Smooth muscle cell of the brain vasculature (primary cell): ENCODE results near the gene RPL3.

Source experiments
- DNase-seq: peaks from one replicate; pipeline ENCODE4 v3.0.0-alpha.2; 2012; ENCODE audit warnings: low read depth, low spot score

Gene RPL3

DNA sequence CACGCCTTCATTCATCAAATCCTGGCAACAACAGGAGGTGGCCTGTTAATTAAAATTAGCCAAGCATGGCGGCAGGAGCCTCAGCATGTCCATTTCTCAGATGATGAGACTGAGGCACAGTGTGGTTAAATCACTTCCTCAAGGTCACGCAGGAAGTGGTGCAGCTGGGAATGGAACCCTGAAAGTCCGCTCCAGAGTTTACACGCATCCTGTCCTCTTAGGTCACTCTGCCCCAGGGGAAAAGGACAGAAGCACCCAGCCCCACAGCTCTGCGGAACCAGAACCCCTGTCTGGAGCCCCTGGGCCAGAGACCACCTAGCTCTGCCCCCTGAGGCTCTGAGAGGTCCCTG, 19.6 kb downstream of the RPL3 start:
- no peak for DNase-seq

- no peak for DNase-seq
These were observed 21.0 kb downstream of the RPL3 start for GRCh38 chr22:39298241-39298987.

DNA sequence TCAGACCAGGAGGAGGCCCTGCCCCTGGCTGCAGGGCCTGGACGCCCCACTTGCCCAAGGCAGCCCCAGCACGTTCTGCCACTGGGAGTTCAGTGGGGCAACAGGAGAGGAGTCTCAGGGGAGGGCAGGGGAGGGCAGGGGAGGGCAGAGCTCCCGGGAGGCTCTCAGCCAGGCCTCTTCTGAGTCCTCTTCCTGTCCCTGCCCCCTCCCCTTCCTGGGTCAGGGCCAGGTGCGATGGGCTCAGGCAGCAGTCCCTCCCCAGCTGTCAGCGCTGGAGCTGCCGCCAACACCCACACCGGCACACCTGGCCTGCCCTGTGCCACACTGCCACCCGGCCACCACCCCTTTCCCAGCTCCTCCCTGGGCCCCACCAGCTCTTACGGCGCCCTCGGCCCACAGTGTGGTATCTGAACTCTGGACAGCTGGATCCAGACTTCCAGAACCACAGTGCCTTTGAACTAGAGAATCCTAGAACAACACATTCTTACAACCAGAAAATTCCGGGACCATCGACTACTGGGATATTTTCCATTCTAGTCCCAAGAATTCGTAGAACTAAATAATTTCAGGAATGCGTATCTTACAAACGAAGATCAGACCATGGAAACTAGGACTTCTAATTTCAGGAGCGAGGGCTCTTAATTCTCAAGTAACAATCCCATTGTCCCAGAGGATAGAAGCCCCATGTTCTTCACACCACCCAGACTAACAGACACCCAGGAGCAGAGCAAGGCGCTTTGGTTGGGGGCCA, 21.8 kb downstream of the RPL3 start:
- DNase-seq = no peak

GRCh38 chr22:39296981-39297489, 22.4 kb downstream of the RPL3 start:
- no peak for DNase-seq

GRCh38 chr22:39296535-39296934, 22.9 kb downstream of the RPL3 start:
- DNase-seq = no peak

DNA sequence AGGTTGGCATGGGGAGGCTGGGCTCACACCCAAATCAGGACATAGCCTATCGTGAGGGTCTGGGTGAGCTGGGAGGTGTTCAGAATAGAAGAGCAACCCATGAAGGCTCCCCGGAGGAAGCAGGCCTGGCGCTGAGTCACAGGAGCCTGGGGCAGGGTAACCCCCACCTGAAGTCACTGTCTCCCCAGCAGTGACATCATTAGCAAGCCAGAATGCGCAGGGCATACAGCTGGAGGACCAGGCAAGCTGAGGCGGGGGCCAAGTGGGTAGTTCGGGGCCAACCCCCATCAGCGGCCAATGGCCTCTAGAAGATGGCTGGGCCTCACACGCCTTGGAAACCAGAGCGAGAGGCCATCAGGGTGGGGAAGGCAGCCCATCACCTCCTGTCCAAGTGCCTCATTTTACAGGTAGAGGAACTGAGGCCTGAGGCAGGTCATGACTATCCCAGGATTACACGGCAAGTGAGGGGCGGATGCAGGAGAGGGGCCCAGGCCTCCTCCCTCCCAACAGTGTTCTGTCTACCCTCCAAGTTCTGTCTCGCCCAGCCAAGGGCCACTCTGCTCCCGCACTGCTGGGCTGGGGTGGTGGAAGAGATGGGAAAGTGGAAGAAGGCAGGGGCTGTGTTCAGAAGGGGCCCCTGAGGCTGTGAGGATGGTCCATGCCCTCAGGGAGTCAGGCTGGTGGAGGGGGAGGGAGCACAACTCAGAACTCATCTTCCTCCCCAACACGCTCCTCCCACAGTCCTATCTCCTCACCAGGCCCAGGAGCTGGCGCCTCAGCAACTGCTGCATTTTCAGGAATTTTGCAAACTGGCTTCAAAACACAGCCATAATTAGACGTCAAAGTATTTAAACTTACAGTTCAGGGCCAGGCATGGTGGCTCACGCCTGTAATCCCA, 24.6 kb downstream of the RPL3 start:
- no peak for DNase-seq

GRCh38 chr22:39293766-39294368, 25.6 kb downstream of the RPL3 start:
- DNase-seq = no peak

GRCh38 chr22:39292561-39293074, 26.8 kb downstream of the RPL3 start:
- DNase-seq = peak; percentile 88

- DNase-seq = no peak
These were observed 27.4 kb downstream of the RPL3 start for GRCh38 chr22:39292031-39292462.

GRCh38 chr22:39291523-39291922, 27.9 kb downstream of the RPL3 start:
- DNase-seq = no peak

GRCh38 chr22:39290724-39291161, 28.7 kb downstream of the RPL3 start:
- DNase-seq = no peak

GRCh38 chr22:39289975-39290720, 29.3 kb downstream of the RPL3 start:
- no peak for DNase-seq

GRCh38 chr22:39289533-39289932, 29.9 kb downstream of the RPL3 start:
- no peak for DNase-seq

- DNase-seq = no peak
These were observed 31.1 kb downstream of the RPL3 start for GRCh38 chr22:39288135-39288898.

GRCh38 chr22:39287076-39287725, 32.2 kb downstream of the RPL3 start:
- DNase-seq = no peak

GRCh38 chr22:39284983-39285382, 34.4 kb downstream of the RPL3 start:
- no peak for DNase-seq

DNA sequence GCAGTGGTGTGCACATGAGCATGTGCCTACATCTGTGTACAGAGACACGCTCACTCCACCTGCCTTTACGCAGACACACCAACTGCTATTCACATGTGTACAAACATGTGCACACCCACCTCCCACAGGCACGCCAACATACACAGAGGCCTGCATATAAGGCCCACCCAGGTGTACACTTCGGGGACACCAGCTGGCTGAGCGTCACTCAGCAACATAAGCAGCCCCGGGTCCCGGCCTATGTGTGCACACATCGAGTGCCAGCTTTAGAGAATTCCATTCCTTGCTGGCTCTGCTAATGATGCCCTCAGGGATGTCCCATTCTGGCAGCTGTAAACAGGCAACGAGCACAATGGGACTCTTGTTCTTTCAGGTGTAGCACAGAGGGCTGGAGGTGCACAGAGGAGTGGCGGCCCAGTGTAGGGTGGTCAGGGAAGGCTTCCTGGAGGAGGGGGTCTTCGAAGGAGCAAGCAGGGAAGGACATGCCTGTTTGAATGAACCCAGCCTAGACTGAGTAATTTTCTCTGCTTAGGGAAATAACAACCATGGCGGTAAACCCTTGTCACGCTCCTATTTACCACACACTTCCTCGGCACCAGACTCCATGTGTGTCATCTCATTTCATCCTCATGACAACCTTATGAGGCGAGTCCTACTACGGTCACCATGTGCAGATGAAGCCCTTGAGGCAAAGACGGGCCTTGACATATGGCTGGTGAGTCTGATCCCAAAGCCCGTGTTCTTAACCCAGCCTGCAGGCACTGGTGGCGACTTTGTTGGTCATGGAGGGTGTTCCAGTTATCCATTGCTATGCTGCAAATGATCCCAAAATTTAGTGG, 35.1 kb downstream of the RPL3 start:
- no peak for DNase-seq
